GM12878 (cell line): ENCODE data around the gene F7. TPM values are rescaled to one million over a fixed set of nuclear protein-coding genes. Genes with fewer than 3 reads are reported as not detected.

Experiments used
- ATAC-seq: fragments of 200-7000 bp; cut with Tn5 transposase; 3 replicates; pipeline ENCODE4 v1.9.1; 2020; ENCODE audit warnings: mild to moderate bottlenecking, moderate library complexity
- BruUV-seq: library from RNA; stranded (reverse); fragments of 400-500 nt; replicated peaks from 2 replicates; lab custom pipeline; 2021; lab: Mats Ljungman, UMichigan
- CTCF ChIA-PET: fragments of 300-600 bp; sonication (Branson Sonifier 250); formaldehyde crosslinking; extraction: SDS; loops from one replicate; lab custom pipeline; 2021; ENCODE audit warnings: inconsistent platforms; lab: Yijun Ruan, JAX
- POLR2A ChIA-PET: fragments of 350-600 bp; formaldehyde crosslinking; extraction: SDS; loops from one replicate; lab custom pipeline; 2021; ENCODE audit warnings: inconsistent platforms; lab: Charles Lee
- RAD21 ChIA-PET: fragments of 300-600 bp; sonication (Branson Sonifier 250); formaldehyde crosslinking; loops from one replicate; lab custom pipeline; 2023; ENCODE audit warnings: antibody characterized with exemption; ENCODE audit not compliant: unreplicated experiment; lab: Charles Lee
- SMC1A ChIA-PET: fragments of 300-600 bp; sonication (Branson Sonifier 250); formaldehyde crosslinking; loops from one replicate; lab custom pipeline; 2023; ENCODE audit not compliant: unreplicated experiment, uncharacterized antibody; lab: Charles Lee
- DNase-seq: peaks from one replicate; pipeline ENCODE4 v3.0.0-alpha.2; 2011; ENCODE audit warnings: low read depth, low spot score
- FAIRE-seq: peaks from 3 replicates; lab custom pipeline; 2011; peaks lifted over from hg19 to GRCh38; lab: Jason Lieb, UNC
- H2AFZ ChIP-seq: 2 replicates; pipeline ENCODE4 v1.6.0; 2011; ENCODE audit warnings: low read depth, low read length, control low read depth; ENCODE audit not compliant: control insufficient read depth
- H3K27ac ChIP-seq: 2 replicates; pipeline ENCODE4 v1.5.1; 2011; ENCODE audit warnings: control low read depth; ENCODE audit not compliant: control insufficient read depth, insufficient read depth
- H3K27me3 ChIP-seq, 2 experiments: replicated peaks in 1 of 2; 2 replicates each; pipeline versions ENCODE4 v1.6.0 to v1.6.1; 2011; ENCODE audit warnings: low read length in 1 of 2; ENCODE audit not compliant: control insufficient read depth in 2 of 2, insufficient read depth in 2 of 2
- H3K36me3 ChIP-seq, 2 experiments: 2 replicates each; pipeline ENCODE4 v1.5.1; 2011; ENCODE audit warnings: low read length in 1 of 2; ENCODE audit not compliant: control insufficient read depth in 2 of 2, insufficient read depth in 2 of 2
- H3K4me1 ChIP-seq: 2 replicates; pipeline ENCODE4 v1.6.1; 2011; ENCODE audit warnings: mild to moderate bottlenecking, low read length, moderate library complexity, mixed read lengths; ENCODE audit not compliant: control insufficient read depth, insufficient read depth
- H3K4me2 ChIP-seq: 2 replicates; pipeline ENCODE4 v1.6.0; 2011; ENCODE audit warnings: control low read depth; ENCODE audit not compliant: control insufficient read depth, insufficient read depth
- H3K4me3 ChIP-seq: fragments of 200-600 bp; sonication (generic); 2 replicates; pipeline ENCODE4 v1.5.1; 2016
- H3K79me2 ChIP-seq: 2 replicates; pipeline ENCODE4 v1.6.0; 2011; ENCODE audit warnings: low read length; ENCODE audit not compliant: control insufficient read depth, insufficient read depth
- H3K9ac ChIP-seq: 2 replicates; pipeline ENCODE4 v1.8.0; 2011; ENCODE audit warnings: low read length, control low read depth, mixed read lengths; ENCODE audit not compliant: control insufficient read depth, insufficient read depth
- H3K9me3 ChIP-seq: replicated peaks from 3 replicates; pipeline ENCODE4 v1.5.1; 2011; ENCODE audit warnings: mild to moderate bottlenecking, low read length; ENCODE audit not compliant: control insufficient read depth, insufficient read depth
- H4K20me1 ChIP-seq: 2 replicates; pipeline ENCODE4 v1.6.0; 2011; ENCODE audit not compliant: control insufficient read depth, insufficient read depth
- EED ChIP-seq: sonication (generic); IDR thresholded peaks from 2 replicates; pipeline ENCODE4 v1.6.1; 2016; ENCODE audit warnings: antibody characterized with exemption, low read depth
- HCFC1 ChIP-seq: fragments of 150-350 bp; IDR thresholded peaks from 2 replicates; pipeline ENCODE4 v1.6.1; 2014; ENCODE audit warnings: low read length
- IRF3 ChIP-seq: fragments of 450-650 bp; IDR thresholded peaks from 2 replicates; pipeline ENCODE4 v1.6.1; 2014; ENCODE audit warnings: mild to moderate bottlenecking
- KAT2A ChIP-seq: conservative IDR thresholded peaks from 2 replicates; pipeline ENCODE4 v1.6.1; 2011; ENCODE audit warnings: low read depth, low read length; ENCODE audit not compliant: control insufficient read depth
- NFXL1 ChIP-seq: fragments of 450-650 bp; IDR thresholded peaks from 2 replicates; pipeline ENCODE4 v1.6.1; 2017; ENCODE audit warnings: antibody characterized with exemption, mild to moderate bottlenecking, borderline replicate concordance
- POLR2AphosphoS5 ChIP-seq: IDR thresholded peaks from 2 replicates; pipeline ENCODE4 v1.6.1; 2011; ENCODE audit warnings: mild to moderate bottlenecking, low read length, inconsistent platforms
- SIN3A ChIP-seq: IDR thresholded peaks from 2 replicates; pipeline ENCODE4 v1.6.1; 2012; ENCODE audit warnings: low read depth, low read length, improper control_type of control experiment
- SUPT20H ChIP-seq: IDR thresholded peaks from 2 replicates; pipeline ENCODE4 v1.6.1; 2011; ENCODE audit warnings: low read depth, mild to moderate bottlenecking, low read length, moderate library complexity, borderline replicate concordance; ENCODE audit not compliant: control insufficient read depth
- SUZ12 ChIP-seq: fragments of 200-600 bp; sonication (generic); IDR thresholded peaks from one replicate; pipeline ENCODE4 v1.6.1; 2018; ENCODE audit warnings: antibody characterized with exemption, mild to moderate bottlenecking; ENCODE audit not compliant: unreplicated experiment
- ZNF622 ChIP-seq: fragments of 450-650 bp; IDR thresholded peaks from 2 replicates; pipeline ENCODE4 v1.6.1; 2017; ENCODE audit warnings: mild to moderate bottlenecking, inconsistent platforms
- WGBS: methylation state at CpG from one replicate; pipeline ENCODE4 v1.1.6; 2016; ENCODE audit warnings: low lambda C conversion rate; ENCODE audit not compliant: insufficient replicate concordance, insufficient coverage; ENCODE audit errors: missing lambda C conversion rate; 5-methylcytosine and 5-hydroxymethylcytosine counted together
- in situ Hi-C: fragments of 300-500 bp; cut with MboI; formaldehyde crosslinking; loops from 9 replicates; pipeline ENCODE4 v1.14.3; 2018; ENCODE audit warnings: mixed read lengths
- intact Hi-C: fragments of 100-400 bp; cut with micrococcal nuclease; formaldehyde crosslinking; loops from one replicate; pipeline ENCODE4 v1.14.2; 2022; ENCODE audit not compliant: unreplicated experiment
- polyA plus RNA-seq, 11 experiments: library from polyadenylated mRNA; depleted of rRNA in 4 of 11; unstranded in 6 of 11; stranded (reverse) in 5 of 11; fragments of >200 nt; fragmentation: Nextera tagmentation in 4 of 11; fragmentation: Illumina TruSeq in 1 of 11; extraction: Ambion mirVana in 4 of 11; extraction: Trizol in 1 of 11; gene quantifications; 1 replicate in 1 of 11; 2 replicates in 10 of 11; pipeline versions ENCODE4 v1.2.1 to v1.2.3, GENCODE V29; 2011 to 2016; ENCODE audit warnings: inconsistent platforms in 2 of 11, missing spikeins in 2 of 11, low read depth in 1 of 11
- total RNA-seq, 4 experiments: library from RNA; depleted of rRNA in 3 of 4; stranded (reverse); fragments of >200 nt in 3 of 4; fragmentation: Illumina TruSeq in 1 of 4; extraction: Trizol in 1 of 4; gene quantifications; 2 replicates each; pipeline versions ENCODE4 v1.2.1 to v1.2.3, GENCODE V29; 2013 to 2021
- TF ChIP-seq, protein P1 (sequence below): fragments of 450-650 bp; formaldehyde crosslinking; IDR thresholded peaks from 2 replicates; pipeline ENCODE4 v1.4.0; 2020; ENCODE audit warnings: mild to moderate bottlenecking, moderate library complexity
- TF ChIP-seq, protein P2 (sequence below): IDR thresholded peaks from 2 replicates; pipeline ENCODE4 v1.6.1; 2011; ENCODE audit warnings: borderline replicate concordance, low read depth, mild to moderate bottlenecking, moderate library complexity, mixed read lengths, low read length; ENCODE audit not compliant: insufficient read depth; ENCODE audit errors: extremely low read length
- TF ChIP-seq, protein P3 (sequence below): IDR thresholded peaks from 2 replicates; pipeline ENCODE4 v1.6.1; 2012; ENCODE audit warnings: mild to moderate bottlenecking, low read depth, low read length

F7 gene
- total and polyA plus RNA-seq, 10 of the 15 experiments (the other 5 are each of a cell fraction or from before 2014, with no cell fraction given), result not detected

GRCh38 chr13:113143466-113144254 lies 38.1 kb downstream of the F7 start (continued):
- TF ChIP-seq, protein P1, sequence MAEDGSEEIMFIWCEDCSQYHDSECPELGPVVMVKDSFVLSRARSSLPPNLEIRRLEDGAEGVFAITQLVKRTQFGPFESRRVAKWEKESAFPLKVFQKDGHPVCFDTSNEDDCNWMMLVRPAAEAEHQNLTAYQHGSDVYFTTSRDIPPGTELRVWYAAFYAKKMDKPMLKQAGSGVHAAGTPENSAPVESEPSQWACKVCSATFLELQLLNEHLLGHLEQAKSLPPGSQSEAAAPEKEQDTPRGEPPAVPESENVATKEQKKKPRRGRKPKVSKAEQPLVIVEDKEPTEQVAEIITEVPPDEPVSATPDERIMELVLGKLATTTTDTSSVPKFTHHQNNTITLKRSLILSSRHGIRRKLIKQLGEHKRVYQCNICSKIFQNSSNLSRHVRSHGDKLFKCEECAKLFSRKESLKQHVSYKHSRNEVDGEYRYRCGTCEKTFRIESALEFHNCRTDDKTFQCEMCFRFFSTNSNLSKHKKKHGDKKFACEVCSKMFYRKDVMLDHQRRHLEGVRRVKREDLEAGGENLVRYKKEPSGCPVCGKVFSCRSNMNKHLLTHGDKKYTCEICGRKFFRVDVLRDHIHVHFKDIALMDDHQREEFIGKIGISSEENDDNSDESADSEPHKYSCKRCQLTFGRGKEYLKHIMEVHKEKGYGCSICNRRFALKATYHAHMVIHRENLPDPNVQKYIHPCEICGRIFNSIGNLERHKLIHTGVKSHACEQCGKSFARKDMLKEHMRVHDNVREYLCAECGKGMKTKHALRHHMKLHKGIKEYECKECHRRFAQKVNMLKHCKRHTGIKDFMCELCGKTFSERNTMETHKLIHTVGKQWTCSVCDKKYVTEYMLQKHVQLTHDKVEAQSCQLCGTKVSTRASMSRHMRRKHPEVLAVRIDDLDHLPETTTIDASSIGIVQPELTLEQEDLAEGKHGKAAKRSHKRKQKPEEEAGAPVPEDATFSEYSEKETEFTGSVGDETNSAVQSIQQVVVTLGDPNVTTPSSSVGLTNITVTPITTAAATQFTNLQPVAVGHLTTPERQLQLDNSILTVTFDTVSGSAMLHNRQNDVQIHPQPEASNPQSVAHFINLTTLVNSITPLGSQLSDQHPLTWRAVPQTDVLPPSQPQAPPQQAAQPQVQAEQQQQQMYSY (CRISPR knock-in tag), result no peak
- TF ChIP-seq, protein P2, sequence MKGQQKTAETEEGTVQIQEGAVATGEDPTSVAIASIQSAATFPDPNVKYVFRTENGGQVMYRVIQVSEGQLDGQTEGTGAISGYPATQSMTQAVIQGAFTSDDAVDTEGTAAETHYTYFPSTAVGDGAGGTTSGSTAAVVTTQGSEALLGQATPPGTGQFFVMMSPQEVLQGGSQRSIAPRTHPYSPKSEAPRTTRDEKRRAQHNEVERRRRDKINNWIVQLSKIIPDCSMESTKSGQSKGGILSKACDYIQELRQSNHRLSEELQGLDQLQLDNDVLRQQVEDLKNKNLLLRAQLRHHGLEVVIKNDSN, result no peak
- TF ChIP-seq IRF3, result no peak

- FAIRE-seq (no peak), ATAC-seq (no peak), DNase-seq (no peak)
- Histone ChIP-seq H3K36me3 (no peaks in the 10 kb centered on the region), H3K79me2 (no peaks in the 10 kb centered on the region), H3K9ac (no peak overlapping the region), H3K4me3 (no peak overlapping the region), H3K4me2 (no peak overlapping the region), H3K27me3 (no peaks in the 10 kb centered on the region; a peak in 1 of 4 replicates), H3K27ac (no peak overlapping the region), H4K20me1 (no peaks in the 10 kb centered on the region), H3K9me3 (no peaks in the 10 kb centered on the region; the same call in 2 of the 3 replicates), H3K4me1 (no peaks in the 10 kb centered on the region), H2AFZ (no peak overlapping the region)
- intact Hi-C loops, result no loop called here
- WGBS, result 69% methylated on average over 10 of the region's 12 CpGs
- BruUV-seq, result no TSS peak
- RAD21 ChIA-PET, result no interaction called here
- CTCF ChIA-PET, result no interaction called here
- SMC1A ChIA-PET, result no interaction called here
- in situ Hi-C loops, result no loop called here
- POLR2A ChIA-PET, result no interaction called here
- TF ChIP-seq NFXL1 (no peak), ZNF622 (no peak), EED (no peak), POLR2AphosphoS5 (no peak), HCFC1 (no peak), SUZ12 (no peak), SUPT20H (no peak), SIN3A (no peak), KAT2A (no peak)
- TF ChIP-seq, protein P3, sequence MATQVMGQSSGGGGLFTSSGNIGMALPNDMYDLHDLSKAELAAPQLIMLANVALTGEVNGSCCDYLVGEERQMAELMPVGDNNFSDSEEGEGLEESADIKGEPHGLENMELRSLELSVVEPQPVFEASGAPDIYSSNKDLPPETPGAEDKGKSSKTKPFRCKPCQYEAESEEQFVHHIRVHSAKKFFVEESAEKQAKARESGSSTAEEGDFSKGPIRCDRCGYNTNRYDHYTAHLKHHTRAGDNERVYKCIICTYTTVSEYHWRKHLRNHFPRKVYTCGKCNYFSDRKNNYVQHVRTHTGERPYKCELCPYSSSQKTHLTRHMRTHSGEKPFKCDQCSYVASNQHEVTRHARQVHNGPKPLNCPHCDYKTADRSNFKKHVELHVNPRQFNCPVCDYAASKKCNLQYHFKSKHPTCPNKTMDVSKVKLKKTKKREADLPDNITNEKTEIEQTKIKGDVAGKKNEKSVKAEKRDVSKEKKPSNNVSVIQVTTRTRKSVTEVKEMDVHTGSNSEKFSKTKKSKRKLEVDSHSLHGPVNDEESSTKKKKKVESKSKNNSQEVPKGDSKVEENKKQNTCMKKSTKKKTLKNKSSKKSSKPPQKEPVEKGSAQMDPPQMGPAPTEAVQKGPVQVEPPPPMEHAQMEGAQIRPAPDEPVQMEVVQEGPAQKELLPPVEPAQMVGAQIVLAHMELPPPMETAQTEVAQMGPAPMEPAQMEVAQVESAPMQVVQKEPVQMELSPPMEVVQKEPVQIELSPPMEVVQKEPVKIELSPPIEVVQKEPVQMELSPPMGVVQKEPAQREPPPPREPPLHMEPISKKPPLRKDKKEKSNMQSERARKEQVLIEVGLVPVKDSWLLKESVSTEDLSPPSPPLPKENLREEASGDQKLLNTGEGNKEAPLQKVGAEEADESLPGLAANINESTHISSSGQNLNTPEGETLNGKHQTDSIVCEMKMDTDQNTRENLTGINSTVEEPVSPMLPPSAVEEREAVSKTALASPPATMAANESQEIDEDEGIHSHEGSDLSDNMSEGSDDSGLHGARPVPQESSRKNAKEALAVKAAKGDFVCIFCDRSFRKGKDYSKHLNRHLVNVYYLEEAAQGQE, result no peak
Measured at GRCh38 chr13:113144255-113144629, 38.7 kb downstream of the F7 start.
